GM18499 (cell line): ENCODE data around the gene FOXK2.

Source experiments
- ATAC-seq: cut with Tn5 transposase; IDR thresholded peaks from one replicate; pipeline ENCODE4 v1.9.1; 2021; ENCODE audit warnings: moderate number of reproducible peaks; ENCODE audit not compliant: insufficient read depth, unreplicated experiment

Gene FOXK2

GRCh38 chr17:82518826-82519810 lies at the start of gene FOXK2:
Gene FOXK2 (plus strand): TSS chr17:82519732. CDS start chr17:82519889, 157 bp downstream.
- ATAC-seq, result no peak

GRCh38 chr17:82470065-82470464 lies 49.5 kb upstream of the FOXK2 start:
- ATAC-seq, result no peak

- no peak for ATAC-seq
These were observed 45.1 kb upstream of the FOXK2 start for GRCh38 chr17:82474223-82475010.

- ATAC-seq, result no peak
These were observed 44.1 kb upstream of the FOXK2 start for GRCh38 chr17:82475458-82475857.

- no peak for ATAC-seq
These were observed 41.6 kb upstream of the FOXK2 start for GRCh38 chr17:82477934-82478333.

GRCh38 chr17:82479602-82480001 lies 39.9 kb upstream of the FOXK2 start:
- no peak for ATAC-seq

- no peak for ATAC-seq
These were observed 39.2 kb upstream of the FOXK2 start for GRCh38 chr17:82480318-82480717.

- ATAC-seq, result no peak
These were observed 36.3 kb upstream of the FOXK2 start for GRCh38 chr17:82483204-82483660.

GRCh38 chr17:82483836-82484235 lies 35.7 kb upstream of the FOXK2 start:
- no peak for ATAC-seq

- ATAC-seq, result no peak
These were observed 33.1 kb upstream of the FOXK2 start for GRCh38 chr17:82486231-82487094.

DNA sequence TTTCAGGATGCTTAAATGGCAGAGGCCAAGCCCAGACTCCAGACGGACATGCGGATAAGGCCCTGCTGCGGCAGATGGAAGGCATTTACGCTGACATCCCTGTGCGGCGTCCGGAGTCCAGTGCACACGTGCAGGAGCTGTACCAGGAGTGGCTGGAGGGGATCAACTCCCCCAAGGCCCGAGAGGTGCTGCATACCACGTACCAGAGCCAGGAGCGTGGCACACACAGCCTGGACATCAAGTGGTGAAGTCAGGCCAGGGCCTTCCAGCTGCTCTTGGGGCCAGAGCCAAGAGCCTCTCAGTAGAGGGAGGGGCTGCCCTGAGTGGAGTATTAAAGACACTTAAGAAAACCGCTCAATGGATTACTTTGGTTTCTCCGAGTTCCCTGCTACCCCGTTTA lies 31.6 kb upstream of the FOXK2 start:
- ATAC-seq, result no peak

DNA sequence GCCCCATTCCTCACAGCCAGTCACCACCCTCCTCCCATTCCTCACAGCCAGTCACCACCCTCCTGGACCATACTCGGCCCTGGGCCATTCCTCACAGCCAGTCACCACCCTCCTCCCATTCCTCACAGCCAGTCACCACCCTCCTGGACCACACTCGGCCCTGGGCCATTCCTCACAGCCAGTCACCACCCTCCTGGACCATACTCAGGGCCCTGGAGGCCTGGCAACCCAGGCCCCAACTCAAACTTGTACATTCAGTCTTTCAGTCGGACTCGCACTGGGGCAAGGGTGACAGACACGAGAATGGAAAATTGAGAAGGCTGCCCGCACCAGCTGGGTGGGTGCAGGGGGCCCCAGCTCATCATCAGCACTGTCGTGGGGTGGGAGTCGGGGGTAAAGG lies 30.4 kb upstream of the FOXK2 start:
- no peak for ATAC-seq

GRCh38 chr17:82489851-82490511 lies 29.6 kb upstream of the FOXK2 start:
- no peak for ATAC-seq

DNA sequence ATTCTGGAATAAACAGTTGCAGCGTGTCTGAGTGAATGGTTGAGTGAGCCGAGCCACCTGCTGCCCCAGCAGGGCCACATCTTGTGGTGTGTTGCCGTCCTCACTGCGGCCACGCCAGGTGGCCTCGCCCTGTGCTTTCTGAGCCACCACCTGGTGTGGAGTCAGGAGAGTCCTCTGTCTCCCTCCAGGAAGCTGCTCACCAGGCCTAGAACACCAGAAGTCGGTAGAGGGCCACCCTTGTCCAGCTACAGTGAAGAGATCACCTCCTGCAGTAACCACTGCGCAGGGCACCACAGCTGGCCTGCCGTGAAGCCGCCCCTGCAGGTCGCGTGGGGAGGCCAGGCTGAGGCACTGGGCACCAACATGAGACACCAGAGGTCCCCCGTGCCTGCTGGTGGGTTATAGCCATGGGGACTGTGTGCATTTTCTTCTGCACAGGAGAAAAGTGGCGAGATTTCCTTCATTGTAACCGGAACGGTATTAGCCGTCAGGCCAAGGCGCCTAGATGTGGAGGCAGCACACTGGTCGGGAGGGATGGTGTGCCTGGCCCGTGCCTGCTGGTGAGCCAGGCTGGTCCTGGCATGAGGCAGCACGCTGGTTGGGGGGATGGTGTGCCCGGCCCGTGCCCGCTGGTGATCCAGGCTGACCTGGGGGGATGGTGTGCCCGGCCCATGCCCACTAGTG lies 28.9 kb upstream of the FOXK2 start:
- ATAC-seq, result no peak

GRCh38 chr17:82491196-82491530 lies 28.4 kb upstream of the FOXK2 start:
- no peak for ATAC-seq

- no peak for ATAC-seq
These were observed 28.0 kb upstream of the FOXK2 start for GRCh38 chr17:82491533-82491932.

DNA sequence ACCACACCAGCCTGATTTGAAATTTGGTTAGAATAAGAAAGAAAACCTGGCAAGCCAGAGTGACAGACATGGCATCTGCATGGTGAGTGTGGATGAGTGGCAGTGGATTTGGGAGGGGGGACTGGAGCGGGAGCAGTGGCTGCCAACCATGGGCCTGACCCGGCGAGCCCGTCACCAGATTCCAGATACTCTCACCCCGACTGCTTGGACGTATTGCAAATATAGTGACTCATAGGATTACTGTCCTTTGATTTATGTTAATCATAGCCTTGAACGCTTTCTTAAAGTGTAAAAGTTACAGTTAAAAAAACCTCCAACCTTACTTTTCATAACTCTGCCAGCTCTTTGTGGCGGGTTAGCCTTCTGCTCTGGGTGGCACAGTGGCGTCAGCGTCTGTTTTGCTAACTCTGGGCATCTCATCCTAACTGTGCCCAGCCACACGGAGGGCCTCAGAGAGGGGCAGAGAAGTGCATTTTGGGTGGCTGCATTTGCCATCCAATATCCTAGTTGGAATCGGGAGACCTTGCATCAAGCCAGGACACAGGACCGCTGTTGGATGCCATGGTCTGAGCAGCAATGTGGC lies 26.8 kb upstream of the FOXK2 start:
- ATAC-seq, result no peak

- no peak for ATAC-seq
These were observed 26.2 kb upstream of the FOXK2 start for GRCh38 chr17:82493226-82493781.
